Measurements from ENCODE around the gene KDM4D. TPM values are rescaled to one million over a fixed set of nuclear protein-coding genes. Genes with fewer than 3 reads are reported as not detected.

The KDM4D gene
- total RNA-seq, 1 donor: 0.72 TPM

- Histone ChIP-seq H3K4me3 (ENCODE audit: insufficient read depth, low read length) (no peak overlapping the region), H4K20me1 (ENCODE audit: insufficient read depth, low read length) (no peaks in the 10 kb centered on the region), H3K79me2 (ENCODE audit: insufficient read depth, low read length) (no peaks in the 10 kb centered on the region), H3K36me3 (ENCODE audit: insufficient read depth, low read length) (no peaks in the 10 kb centered on the region), H3K4me1 (ENCODE audit: insufficient read depth, low read length) (no peaks in the 10 kb centered on the region), H3K27ac (ENCODE audit: low read depth, low read length) (no peak overlapping the region), H2AFZ (ENCODE audit: low read length) (no peak overlapping the region), H3K4me2 (ENCODE audit: insufficient read depth, low read length) (no peak overlapping the region), H3K27me3 (ENCODE audit: insufficient read depth, low read length) (peaks cover 46% of the 10 kb centered on the region), H3K9me3 (ENCODE audit: low read depth, low read length) (no peaks in the 10 kb centered on the region)
- DNase-seq (ENCODE audit: insufficient read length, low spot score, missing footprints): no peak
- TF ChIP-seq CTCF (IDR thresholded peaks at IDR 0.05; ENCODE audit: extremely low read depth, low read depth, low read length): no peak
Observed at GRCh38 chr11:95044010-95044409, 70.5 kb downstream of the KDM4D start.

- H3K36me3 ChIP-seq (ENCODE audit: insufficient read depth, low read length): no peaks in the 10 kb centered on the region
- H3K4me2 ChIP-seq (ENCODE audit: insufficient read depth, low read length): no peak overlapping the region
Observed at GRCh38 chr11:95045812-95046211, 72.3 kb downstream of the KDM4D start.

More at GRCh38 chr11:95045812-95046211, 72.3 kb downstream of the KDM4D start:
- Histone ChIP-seq H2AFZ (ENCODE audit: low read length) (no peak overlapping the region), H3K79me2 (ENCODE audit: insufficient read depth, low read length) (no peaks in the 10 kb centered on the region), H3K9me3 (ENCODE audit: low read depth, low read length) (no peaks in the 10 kb centered on the region), H3K27me3 (ENCODE audit: insufficient read depth, low read length) (peaks cover 46% of the 10 kb centered on the region), H3K4me3 (ENCODE audit: insufficient read depth, low read length) (no peak overlapping the region), H3K4me1 (ENCODE audit: insufficient read depth, low read length) (no peaks in the 10 kb centered on the region), H3K27ac (ENCODE audit: low read depth, low read length) (no peak overlapping the region), H4K20me1 (ENCODE audit: insufficient read depth, low read length) (no peaks in the 10 kb centered on the region)
- no peak for TF ChIP-seq CTCF (IDR thresholded peaks at IDR 0.05; ENCODE audit: extremely low read depth, low read depth, low read length)
- no peak for DNase-seq (ENCODE audit: insufficient read length, low spot score, missing footprints)

Other genes with a start within 250 kb of the KDM4D start
- 53.6 and 54.2 TPM in 2 replicates for gene AMOTL1, start 205.4 kb upstream of the KDM4D start, total RNA-seq
- gene CWC15, start 153 bp upstream of the KDM4D start, total RNA-seq: 31.8 and 32.9 TPM in 2 replicates
- not detected in 2 replicates for gene KDM4E, start 51.5 kb downstream of the KDM4D start, total RNA-seq
- gene KDM4F, start 75.7 kb downstream of the KDM4D start, total RNA-seq: under 0.01 TPM in 1 of 2 replicates, not detected in the other
- 20.6 and 22.1 TPM in 2 replicates for gene SRSF8, start 93.2 kb downstream of the KDM4D start, total RNA-seq
- 43.0 and 44.2 TPM in 2 replicates for gene ENDOD1, start 116.1 kb downstream of the KDM4D start, total RNA-seq

All from osteoblast (primary cell).